ENCODE results near the gene PFDN1. TPM values are rescaled to one million over a fixed set of nuclear protein-coding genes. Genes with fewer than 3 reads are reported as not detected.

The PFDN1 gene
- total and polyA plus RNA-seq, 2 experiments from 2014 or later: 119 to 256 TPM

DNA sequence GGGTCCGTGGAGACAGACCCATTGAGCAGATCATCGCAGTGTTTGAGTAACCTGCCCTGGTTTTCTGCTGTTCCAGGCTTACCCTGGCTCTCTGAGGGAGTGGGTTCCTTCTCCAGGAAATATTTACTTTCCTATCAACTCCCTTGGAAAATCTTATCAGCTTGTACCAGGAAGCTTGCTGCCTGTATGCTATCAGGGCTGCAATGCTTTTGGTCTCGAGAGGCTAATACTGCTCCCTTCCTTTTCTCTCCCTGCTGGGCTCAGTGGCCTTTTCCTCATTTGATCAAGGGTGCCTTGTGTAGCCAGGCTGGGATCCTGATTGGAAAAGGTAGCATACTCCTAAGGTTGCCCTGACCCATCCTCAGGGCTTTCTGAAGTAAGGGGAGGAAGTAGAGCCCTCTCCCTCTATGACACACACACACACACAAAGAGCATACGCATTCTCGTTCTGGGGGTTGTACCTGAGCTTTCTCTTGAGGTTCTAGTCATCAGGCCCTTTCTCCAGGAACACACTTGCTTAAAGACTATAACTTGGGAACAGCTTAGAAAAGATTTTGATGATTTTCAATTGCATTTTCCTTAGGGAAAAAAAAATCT is 86.3 kb downstream of the PFDN1 start (continued):
- TF ChIP-seq, protein P1, sequence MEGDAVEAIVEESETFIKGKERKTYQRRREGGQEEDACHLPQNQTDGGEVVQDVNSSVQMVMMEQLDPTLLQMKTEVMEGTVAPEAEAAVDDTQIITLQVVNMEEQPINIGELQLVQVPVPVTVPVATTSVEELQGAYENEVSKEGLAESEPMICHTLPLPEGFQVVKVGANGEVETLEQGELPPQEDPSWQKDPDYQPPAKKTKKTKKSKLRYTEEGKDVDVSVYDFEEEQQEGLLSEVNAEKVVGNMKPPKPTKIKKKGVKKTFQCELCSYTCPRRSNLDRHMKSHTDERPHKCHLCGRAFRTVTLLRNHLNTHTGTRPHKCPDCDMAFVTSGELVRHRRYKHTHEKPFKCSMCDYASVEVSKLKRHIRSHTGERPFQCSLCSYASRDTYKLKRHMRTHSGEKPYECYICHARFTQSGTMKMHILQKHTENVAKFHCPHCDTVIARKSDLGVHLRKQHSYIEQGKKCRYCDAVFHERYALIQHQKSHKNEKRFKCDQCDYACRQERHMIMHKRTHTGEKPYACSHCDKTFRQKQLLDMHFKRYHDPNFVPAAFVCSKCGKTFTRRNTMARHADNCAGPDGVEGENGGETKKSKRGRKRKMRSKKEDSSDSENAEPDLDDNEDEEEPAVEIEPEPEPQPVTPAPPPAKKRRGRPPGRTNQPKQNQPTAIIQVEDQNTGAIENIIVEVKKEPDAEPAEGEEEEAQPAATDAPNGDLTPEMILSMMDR (conservative IDR thresholded peaks at IDR 0.05; ENCODE audit: low read depth in 2 of 2): no peak
- no peak for TF ChIP-seq ZNF331 (CRISPR knock-in tag; IDR thresholded peaks at IDR 0.05; ENCODE audit: low read depth)

DNA sequence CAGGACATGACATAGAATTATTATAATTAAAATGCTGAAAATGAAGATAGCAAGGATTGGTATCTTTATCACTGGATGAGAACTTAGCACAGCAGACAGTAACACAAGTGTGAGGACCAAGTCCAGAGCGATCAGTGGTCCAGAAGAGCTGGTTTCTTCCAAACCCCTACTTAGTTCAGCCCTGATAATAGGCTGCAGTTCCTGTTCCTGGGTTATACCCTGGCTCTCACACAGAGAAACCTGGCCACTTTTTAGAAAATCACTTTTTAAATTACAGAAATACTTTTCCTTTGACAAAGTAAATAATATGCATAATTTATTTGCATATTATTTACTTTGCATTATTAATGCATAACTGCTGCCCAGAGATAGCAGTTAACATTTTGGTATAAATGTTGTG is 87.6 kb downstream of the PFDN1 start:
- no peak overlapping the region for H3K27ac Mint-ChIP-seq
- Histone ChIP-seq H3K79me2 (replicated peaks; ENCODE audit: insufficient read depth) (no peaks in the 10 kb centered on the region), H3K27ac (ENCODE audit: low read depth) (no peak overlapping the region), H3K4me3 (no peak overlapping the region), H2AFZ (no peak overlapping the region), H3F3A (replicated peaks; ENCODE audit: low read depth) (no peaks in the 10 kb centered on the region), H3K4me1 (ENCODE audit: insufficient read depth) (no peaks in the 10 kb centered on the region), H3K36me3 (ENCODE audit: insufficient read depth) (no peaks in the 10 kb centered on the region), H3K4me2 (no peak overlapping the region), H3K27me3 (ENCODE audit: insufficient read depth) (no peaks in the 10 kb centered on the region), H4K20me1 (replicated peaks; ENCODE audit: insufficient read depth) (0 out of 2 replicates have a peak, but pooled peaks cover 4% of the 10 kb centered on the region), H3K9me2 (ENCODE audit: insufficient read depth) (no peaks in the 10 kb centered on the region)
- no peaks in the 10 kb centered on the region for H3K27me3 Mint-ChIP-seq (ENCODE audit: insufficient read depth, low read depth, poor library complexity)
- no peak for ATAC-seq
- H3K9me3 Mint-ChIP-seq: no peaks in the 10 kb centered on the region
- no peak for DNase-seq (ENCODE audit: low spot score)
- H3K4me1 Mint-ChIP-seq: peaks cover 8% of the 10 kb centered on the region
- no peaks in the 10 kb centered on the region for H3K36me3 Mint-ChIP-seq (ENCODE audit: low read depth)
- no peak overlapping the region for H3K4me3 Mint-ChIP-seq
- TF ChIP-seq POLR2AphosphoS5 (IDR thresholded peaks at IDR 0.05; ENCODE audit: low read depth): no peak
- TF ChIP-seq, protein P1 (conservative IDR thresholded peaks at IDR 0.05; ENCODE audit: low read depth in 2 of 2): no peak
- no peak for TF ChIP-seq NANOG (IDR thresholded peaks at IDR 0.05; ENCODE audit: borderline replicate concordance)
- TF ChIP-seq CREB1 (CRISPR knock-in tag; IDR thresholded peaks at IDR 0.05; ENCODE audit: low read depth): no peak
- no peak for TF ChIP-seq ZNF114 (CRISPR knock-in tag; IDR thresholded peaks at IDR 0.05)
- no peak for TF ChIP-seq STAT1 (IDR thresholded peaks at IDR 0.05; ENCODE audit: unreplicated experiment)
- TF ChIP-seq EZH2 (IDR thresholded peaks at IDR 0.05; ENCODE audit: low read depth, unreplicated experiment): no peak
- TF ChIP-seq, protein P2, sequence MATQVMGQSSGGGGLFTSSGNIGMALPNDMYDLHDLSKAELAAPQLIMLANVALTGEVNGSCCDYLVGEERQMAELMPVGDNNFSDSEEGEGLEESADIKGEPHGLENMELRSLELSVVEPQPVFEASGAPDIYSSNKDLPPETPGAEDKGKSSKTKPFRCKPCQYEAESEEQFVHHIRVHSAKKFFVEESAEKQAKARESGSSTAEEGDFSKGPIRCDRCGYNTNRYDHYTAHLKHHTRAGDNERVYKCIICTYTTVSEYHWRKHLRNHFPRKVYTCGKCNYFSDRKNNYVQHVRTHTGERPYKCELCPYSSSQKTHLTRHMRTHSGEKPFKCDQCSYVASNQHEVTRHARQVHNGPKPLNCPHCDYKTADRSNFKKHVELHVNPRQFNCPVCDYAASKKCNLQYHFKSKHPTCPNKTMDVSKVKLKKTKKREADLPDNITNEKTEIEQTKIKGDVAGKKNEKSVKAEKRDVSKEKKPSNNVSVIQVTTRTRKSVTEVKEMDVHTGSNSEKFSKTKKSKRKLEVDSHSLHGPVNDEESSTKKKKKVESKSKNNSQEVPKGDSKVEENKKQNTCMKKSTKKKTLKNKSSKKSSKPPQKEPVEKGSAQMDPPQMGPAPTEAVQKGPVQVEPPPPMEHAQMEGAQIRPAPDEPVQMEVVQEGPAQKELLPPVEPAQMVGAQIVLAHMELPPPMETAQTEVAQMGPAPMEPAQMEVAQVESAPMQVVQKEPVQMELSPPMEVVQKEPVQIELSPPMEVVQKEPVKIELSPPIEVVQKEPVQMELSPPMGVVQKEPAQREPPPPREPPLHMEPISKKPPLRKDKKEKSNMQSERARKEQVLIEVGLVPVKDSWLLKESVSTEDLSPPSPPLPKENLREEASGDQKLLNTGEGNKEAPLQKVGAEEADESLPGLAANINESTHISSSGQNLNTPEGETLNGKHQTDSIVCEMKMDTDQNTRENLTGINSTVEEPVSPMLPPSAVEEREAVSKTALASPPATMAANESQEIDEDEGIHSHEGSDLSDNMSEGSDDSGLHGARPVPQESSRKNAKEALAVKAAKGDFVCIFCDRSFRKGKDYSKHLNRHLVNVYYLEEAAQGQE (IDR thresholded peaks at IDR 0.05; ENCODE audit: unreplicated experiment): no peak
- TF ChIP-seq, protein P3, sequence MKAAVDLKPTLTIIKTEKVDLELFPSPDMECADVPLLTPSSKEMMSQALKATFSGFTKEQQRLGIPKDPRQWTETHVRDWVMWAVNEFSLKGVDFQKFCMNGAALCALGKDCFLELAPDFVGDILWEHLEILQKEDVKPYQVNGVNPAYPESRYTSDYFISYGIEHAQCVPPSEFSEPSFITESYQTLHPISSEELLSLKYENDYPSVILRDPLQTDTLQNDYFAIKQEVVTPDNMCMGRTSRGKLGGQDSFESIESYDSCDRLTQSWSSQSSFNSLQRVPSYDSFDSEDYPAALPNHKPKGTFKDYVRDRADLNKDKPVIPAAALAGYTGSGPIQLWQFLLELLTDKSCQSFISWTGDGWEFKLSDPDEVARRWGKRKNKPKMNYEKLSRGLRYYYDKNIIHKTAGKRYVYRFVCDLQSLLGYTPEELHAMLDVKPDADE (IDR thresholded peaks at IDR 0.05): no peak
- TF ChIP-seq EZH2phosphoT487 (IDR thresholded peaks at IDR 0.05; ENCODE audit: unreplicated experiment): no peak
- no peak for TF ChIP-seq ZNF331 (CRISPR knock-in tag; IDR thresholded peaks at IDR 0.05; ENCODE audit: low read depth)
- no peak for TF ChIP-seq JUNB (IDR thresholded peaks at IDR 0.05; ENCODE audit: unreplicated experiment)

All from GM23338 (cell line).